ENCODE data around the gene LINGO3.

LINGO3 gene

GRCh38 chr19:2273356-2274184, 34.4 kb downstream of the LINGO3 start:
- Histone ChIP-seq H3K36me3 (ENCODE audit: insufficient read depth, low read length) (peaks cover 44% of the 10 kb centered on the region), H3K9me3 (replicated peaks; ENCODE audit: low read length) (no peaks in the 10 kb centered on the region), H3K4me2 (ENCODE audit: low read length) (peak overlapping the region; percentile 88), H3K9ac (ENCODE audit: low read depth, low read length) (peak overlapping the region; percentile 61), H3K27me3 (ENCODE audit: control insufficient read depth, insufficient read depth, low read length) (no peaks in the 10 kb centered on the region), H3K4me3 (ENCODE audit: low read length) (peak overlapping the region; percentile 59), H3K4me1 (ENCODE audit: control insufficient read depth, insufficient read depth, low read length) (peaks cover 46% of the 10 kb centered on the region)

GRCh38 chr19:2271234-2272103, 36.5 kb downstream of the LINGO3 start:
- Histone ChIP-seq H3K36me3 (ENCODE audit: insufficient read depth, low read length) (peaks cover 44% of the 10 kb centered on the region), H3K9ac (ENCODE audit: low read depth, low read length) (peak overlapping the region; percentile 99), H3K4me1 (ENCODE audit: control insufficient read depth, insufficient read depth, low read length) (peaks cover 62% of the 10 kb centered on the region), H3K9me3 (replicated peaks; ENCODE audit: low read length) (no peaks in the 10 kb centered on the region), H3K4me3 (ENCODE audit: low read length) (peak overlapping the region; percentile 100), H3K4me2 (ENCODE audit: low read length) (peak overlapping the region; percentile 88), H3K27me3 (ENCODE audit: control insufficient read depth, insufficient read depth, low read length) (no peaks in the 10 kb centered on the region)

GRCh38 chr19:2270423-2271233, 37.3 kb downstream of the LINGO3 start:
- Histone ChIP-seq H3K9me3 (replicated peaks; ENCODE audit: low read length) (no peaks in the 10 kb centered on the region), H3K4me1 (ENCODE audit: control insufficient read depth, insufficient read depth, low read length) (peaks cover 60% of the 10 kb centered on the region), H3K27me3 (ENCODE audit: control insufficient read depth, insufficient read depth, low read length) (no peaks in the 10 kb centered on the region), H3K4me3 (ENCODE audit: low read length) (peak overlapping the region; percentile 100), H3K4me2 (ENCODE audit: low read length) (peak overlapping the region; percentile 88), H3K9ac (ENCODE audit: low read depth, low read length) (peak overlapping the region; percentile 99), H3K36me3 (ENCODE audit: insufficient read depth, low read length) (peaks cover 42% of the 10 kb centered on the region)

- Histone ChIP-seq H3K36me3 (ENCODE audit: insufficient read depth, low read length) (peaks cover 38% of the 10 kb centered on the region), H3K4me3 (ENCODE audit: low read length) (peak overlapping the region; percentile 100), H3K27me3 (ENCODE audit: control insufficient read depth, insufficient read depth, low read length) (no peaks in the 10 kb centered on the region), H3K4me2 (ENCODE audit: low read length) (peak overlapping the region; percentile 82), H3K9ac (ENCODE audit: low read depth, low read length) (peak overlapping the region; percentile 99), H3K9me3 (replicated peaks; ENCODE audit: low read length) (no peaks in the 10 kb centered on the region), H3K4me1 (ENCODE audit: control insufficient read depth, insufficient read depth, low read length) (peaks cover 54% of the 10 kb centered on the region)
These were observed 37.9 kb downstream of the LINGO3 start for GRCh38 chr19:2270157-2270422.

GRCh38 chr19:2269244-2270156, 38.5 kb downstream of the LINGO3 start:
- Histone ChIP-seq H3K4me3 (ENCODE audit: low read length) (peak overlapping the region; percentile 100), H3K27me3 (ENCODE audit: control insufficient read depth, insufficient read depth, low read length) (no peaks in the 10 kb centered on the region), H3K36me3 (ENCODE audit: insufficient read depth, low read length) (peaks cover 37% of the 10 kb centered on the region), H3K9me3 (replicated peaks; ENCODE audit: low read length) (no peaks in the 10 kb centered on the region), H3K4me1 (ENCODE audit: control insufficient read depth, insufficient read depth, low read length) (peaks cover 53% of the 10 kb centered on the region), H3K9ac (ENCODE audit: low read depth, low read length) (peak overlapping the region; percentile 99), H3K4me2 (ENCODE audit: low read length) (peak overlapping the region; percentile 88)

- H3K4me3 ChIP-seq (ENCODE audit: low read length) = peak overlapping the region; percentile 100
- peaks cover 46% of the 10 kb centered on the region for H3K4me1 ChIP-seq (ENCODE audit: control insufficient read depth, insufficient read depth, low read length)
- peak overlapping the region; percentile 88 for H3K4me2 ChIP-seq (ENCODE audit: low read length)
- H3K9ac ChIP-seq (ENCODE audit: low read depth, low read length) = peak overlapping the region; percentile 81
- peaks cover 31% of the 10 kb centered on the region for H3K36me3 ChIP-seq (ENCODE audit: insufficient read depth, low read length)
- no peaks in the 10 kb centered on the region for H3K27me3 ChIP-seq (ENCODE audit: control insufficient read depth, insufficient read depth, low read length)
- no peaks in the 10 kb centered on the region for H3K9me3 ChIP-seq (replicated peaks; ENCODE audit: low read length)
These were observed 39.1 kb downstream of the LINGO3 start for GRCh38 chr19:2268861-2269243.

- Histone ChIP-seq H3K36me3 (ENCODE audit: insufficient read depth, low read length) (peaks cover 28% of the 10 kb centered on the region), H3K4me1 (ENCODE audit: control insufficient read depth, insufficient read depth, low read length) (peaks cover 43% of the 10 kb centered on the region), H3K9me3 (replicated peaks; ENCODE audit: low read length) (no peaks in the 10 kb centered on the region), H3K9ac (ENCODE audit: low read depth, low read length) (peak overlapping the region; percentile 81), H3K4me3 (ENCODE audit: low read length) (peak overlapping the region; percentile 100), H3K4me2 (ENCODE audit: low read length) (peak overlapping the region; percentile 88), H3K27me3 (ENCODE audit: control insufficient read depth, insufficient read depth, low read length) (no peaks in the 10 kb centered on the region)
These were observed 39.5 kb downstream of the LINGO3 start for GRCh38 chr19:2268480-2268830.

GRCh38 chr19:2266183-2266993, 41.6 kb downstream of the LINGO3 start:
- Histone ChIP-seq H3K36me3 (ENCODE audit: insufficient read depth, low read length) (peaks cover 13% of the 10 kb centered on the region), H3K9ac (ENCODE audit: low read depth, low read length) (peak overlapping the region; percentile 6), H3K4me3 (ENCODE audit: low read length) (peak overlapping the region; percentile 34)

GRCh38 chr19:2261438-2262172, 46.3 kb downstream of the LINGO3 start:
- Histone ChIP-seq H3K9ac (ENCODE audit: low read depth, low read length) (no peak overlapping the region), H3K4me3 (ENCODE audit: low read length) (no peak overlapping the region), H3K27me3 (ENCODE audit: control insufficient read depth, insufficient read depth, low read length) (no peaks in the 10 kb centered on the region), H3K36me3 (ENCODE audit: insufficient read depth, low read length) (no peaks in the 10 kb centered on the region), H3K4me1 (ENCODE audit: control insufficient read depth, insufficient read depth, low read length) (peaks cover 8% of the 10 kb centered on the region), H3K4me2 (ENCODE audit: low read length) (no peak overlapping the region), H3K9me3 (replicated peaks; ENCODE audit: low read length) (no peaks in the 10 kb centered on the region)

More at GRCh38 chr19:2266183-2266993, 41.6 kb downstream of the LINGO3 start:
- peaks cover 25% of the 10 kb centered on the region for H3K4me1 ChIP-seq (ENCODE audit: control insufficient read depth, insufficient read depth, low read length)
- H3K27me3 ChIP-seq (ENCODE audit: control insufficient read depth, insufficient read depth, low read length) = no peaks in the 10 kb centered on the region
- no peaks in the 10 kb centered on the region for H3K9me3 ChIP-seq (replicated peaks; ENCODE audit: low read length)
- peak overlapping the region; percentile 49 for H3K4me2 ChIP-seq (ENCODE audit: low read length)
